ENCODE measurements around the gene THUMPD1.
"Not testable (repeated sequence)": the region's sequence is repeated elsewhere in the genome, so short reads cannot be mapped to it uniquely, and the experiment has no call there.

THUMPD1 gene

DNA sequence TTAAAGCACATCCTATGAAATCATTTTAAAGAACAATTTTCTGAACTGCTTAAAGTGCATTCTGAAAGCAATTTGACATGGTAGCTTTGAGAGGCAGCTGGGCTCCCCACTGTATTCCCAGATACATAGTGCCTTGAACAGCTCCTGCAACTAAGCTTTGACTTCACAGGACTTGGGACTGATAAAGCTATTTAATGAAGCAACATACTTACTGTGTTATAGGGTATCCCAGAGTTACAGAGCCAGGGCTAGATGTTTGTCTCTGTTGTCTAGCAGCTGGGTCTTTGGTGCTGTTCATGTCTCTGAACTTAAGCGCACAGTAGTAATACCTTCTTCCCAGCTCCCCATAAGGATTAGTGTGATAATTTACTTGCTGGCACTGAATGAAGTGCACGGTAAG, 45.0 kb downstream of the THUMPD1 start:
- in situ Hi-C loops (cut with MboI; ENCODE audit: low sequenced_read_pairs), result no loop called here

DNA sequence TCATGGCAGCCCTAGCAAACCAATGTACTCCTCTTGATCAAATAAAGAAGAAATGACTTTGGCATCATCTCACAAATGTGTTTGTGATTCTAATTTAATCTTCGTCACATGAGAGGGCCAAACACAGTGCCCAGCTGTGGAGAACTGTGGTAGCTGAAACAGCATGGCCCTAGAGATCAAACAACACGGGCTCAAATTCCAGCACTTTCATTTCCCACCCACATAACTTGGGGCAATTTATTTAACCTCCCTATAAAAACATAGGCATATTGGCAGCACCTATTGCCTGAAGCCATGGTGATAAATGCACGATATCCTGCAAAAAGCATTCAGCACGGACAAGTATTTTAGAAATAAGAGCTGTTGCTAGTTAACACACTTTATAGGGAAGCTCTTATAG, 46.6 kb downstream of the THUMPD1 start:
- in situ Hi-C loops (cut with MboI; ENCODE audit: low sequenced_read_pairs), result no loop called here

DNA sequence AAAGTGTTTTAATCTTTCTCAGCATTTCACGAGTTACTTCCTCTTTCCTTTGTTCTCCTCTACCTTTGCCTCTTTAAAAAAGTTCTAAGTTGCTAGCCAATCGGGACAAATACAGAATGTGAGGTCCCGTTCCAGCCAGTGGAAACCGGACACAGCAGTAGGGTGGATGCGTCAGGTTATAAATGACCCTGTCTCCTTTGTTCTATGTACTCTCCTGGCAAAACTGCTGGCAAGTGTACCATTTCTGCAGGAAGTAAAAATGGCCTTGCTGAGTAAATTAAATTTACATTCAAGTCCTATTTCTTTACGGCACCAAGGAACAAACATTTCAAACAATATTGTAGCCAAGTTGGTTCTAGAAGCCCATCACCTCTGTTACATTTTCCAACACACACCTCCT, 47.5 kb downstream of the THUMPD1 start:
- in situ Hi-C loops (cut with MboI; ENCODE audit: low sequenced_read_pairs), result not testable (repeated sequence)

GRCh38 chr16:20689668-20690067, 52.0 kb downstream of the THUMPD1 start:
- in situ Hi-C loops (cut with MboI; ENCODE audit: low sequenced_read_pairs), result no loop called here

GRCh38 chr16:20683812-20684211, 57.8 kb downstream of the THUMPD1 start:
- in situ Hi-C loops (cut with MboI; ENCODE audit: low sequenced_read_pairs), result no loop called here
